IPS DF 4.7 (cell line): ENCODE measurements around the gene RNF133.

Experiments
- DNase-seq: peaks from one replicate; pipeline ENCODE4 v3.0.0-alpha.2; 2013; ENCODE audit warnings: low spot score; ENCODE audit errors: extremely low read depth

RNF133 gene, protein sequence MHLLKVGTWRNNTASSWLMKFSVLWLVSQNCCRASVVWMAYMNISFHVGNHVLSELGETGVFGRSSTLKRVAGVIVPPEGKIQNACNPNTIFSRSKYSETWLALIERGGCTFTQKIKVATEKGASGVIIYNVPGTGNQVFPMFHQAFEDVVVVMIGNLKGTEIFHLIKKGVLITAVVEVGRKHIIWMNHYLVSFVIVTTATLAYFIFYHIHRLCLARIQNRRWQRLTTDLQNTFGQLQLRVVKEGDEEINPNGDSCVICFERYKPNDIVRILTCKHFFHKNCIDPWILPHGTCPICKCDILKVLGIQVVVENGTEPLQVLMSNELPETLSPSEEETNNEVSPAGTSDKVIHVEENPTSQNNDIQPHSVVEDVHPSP

DNA sequence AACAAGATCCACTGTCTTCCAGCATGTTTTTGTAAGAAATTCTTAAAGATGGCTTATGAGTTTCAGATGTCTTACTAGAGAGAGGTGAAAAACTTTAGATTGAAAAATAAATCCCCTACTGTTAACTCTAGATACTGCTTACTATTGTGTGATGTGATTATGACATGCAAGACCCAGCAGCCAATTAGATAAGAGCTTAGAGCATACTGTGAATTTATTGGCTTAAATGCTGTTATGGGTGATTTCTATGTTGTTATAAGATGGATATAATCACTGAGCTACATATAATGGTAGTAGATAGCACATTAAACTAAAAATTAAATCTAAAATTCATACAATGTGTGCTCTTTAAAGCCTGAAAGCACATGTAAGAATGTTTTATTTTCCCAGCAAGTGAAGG, at the start of gene RNF133:
RNF133 (minus strand) TSS at position 101 of the 400 bp plus-strand sequence. CDS start 199 bp downstream, outside the sequence.
- no peak for DNase-seq

DNA sequence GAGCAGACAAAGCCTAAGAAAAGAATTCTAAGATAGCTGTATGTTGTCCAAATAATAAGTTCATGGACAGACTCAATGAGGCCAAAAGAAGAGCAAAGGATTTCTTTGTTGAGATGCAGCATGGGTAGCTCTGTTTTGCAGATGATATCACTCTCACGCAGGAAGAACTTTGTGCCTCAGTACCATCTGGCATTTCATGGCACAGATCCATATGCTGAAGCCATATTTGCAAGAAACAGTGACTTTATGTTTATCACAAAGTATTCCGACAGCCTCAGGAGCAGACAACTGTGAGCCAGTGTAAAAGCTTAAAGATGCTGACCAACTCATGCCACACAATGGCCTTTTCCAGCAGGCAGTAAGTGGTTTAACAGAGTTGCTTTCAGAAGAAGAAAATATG, 49.3 kb upstream of the RNF133 start:
- DNase-seq = no peak

DNA sequence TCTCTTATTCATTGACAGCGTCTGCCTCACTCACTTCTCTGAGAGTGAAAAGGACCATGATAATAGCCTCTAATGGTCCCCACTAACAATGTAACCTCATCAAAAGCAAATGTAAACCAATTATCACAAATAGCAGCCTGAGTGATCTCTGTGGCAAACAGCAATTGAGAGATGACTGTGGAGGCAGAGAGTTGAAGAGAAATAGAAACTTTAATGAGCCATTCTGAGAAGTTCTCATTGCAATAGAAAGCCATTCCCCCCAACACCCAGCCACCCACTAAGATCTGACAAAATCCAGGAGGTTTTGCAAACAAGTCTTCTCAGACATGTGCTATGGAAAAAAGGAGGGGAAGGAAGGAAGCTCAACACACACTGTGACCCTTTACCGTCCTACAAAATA, 48.0 kb upstream of the RNF133 start:
- no peak for DNase-seq

DNA sequence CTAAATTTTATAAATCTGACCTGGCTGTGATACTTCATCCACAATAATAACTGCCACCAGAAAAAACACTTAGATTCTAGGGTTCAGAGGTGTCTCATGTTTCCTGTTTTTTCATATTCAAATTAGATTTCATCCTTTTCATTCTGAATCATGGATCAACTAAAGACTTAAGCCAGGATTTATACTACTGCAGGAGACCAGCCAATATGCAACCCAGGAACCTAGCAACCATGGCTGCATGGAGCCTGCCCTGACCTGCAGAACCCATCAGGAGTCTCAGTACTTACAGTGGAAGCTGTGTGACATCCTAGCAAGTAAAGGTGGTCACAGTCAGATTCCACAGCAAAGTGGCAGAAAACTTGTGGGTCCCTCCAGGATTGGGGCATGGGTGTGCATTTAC, 44.3 kb upstream of the RNF133 start:
- no peak for DNase-seq

DNA sequence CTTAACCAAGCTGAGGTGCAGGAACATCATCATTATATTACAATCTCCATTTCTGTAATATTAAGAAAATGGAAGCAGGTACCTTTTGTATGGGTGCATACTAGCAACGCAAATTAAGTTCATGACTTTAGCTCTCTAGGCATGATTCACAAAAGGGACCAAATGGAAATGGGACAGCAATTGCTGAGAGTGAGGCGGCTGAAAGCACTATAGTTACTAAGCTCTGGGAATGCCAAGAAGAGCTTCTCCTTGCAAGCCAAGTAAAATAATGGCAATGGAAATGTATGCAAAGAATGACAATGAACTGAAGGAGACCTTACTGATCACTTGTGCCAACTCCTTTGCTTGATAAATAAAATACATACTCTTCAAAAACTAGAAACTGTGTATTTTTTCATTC, 40.0 kb upstream of the RNF133 start:
- no peak for DNase-seq

DNA sequence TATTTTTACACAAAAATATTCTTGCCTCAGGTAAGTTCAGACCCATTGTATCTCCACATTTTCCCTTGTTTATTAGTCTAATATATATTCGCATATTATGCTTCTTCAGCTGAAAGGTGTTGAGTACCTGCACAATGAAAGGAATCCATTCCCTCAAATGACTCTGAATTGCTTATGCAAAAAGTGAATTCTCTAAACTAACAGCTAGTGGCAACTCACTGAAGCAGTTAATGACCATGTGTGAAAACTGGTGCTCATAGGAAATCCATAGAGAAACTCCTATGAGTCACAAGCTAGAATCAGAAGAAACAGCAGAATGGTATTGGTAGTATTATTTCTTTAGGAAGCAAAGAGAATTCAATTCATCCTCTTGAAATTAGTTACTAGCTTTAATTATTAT, 37.3 kb upstream of the RNF133 start:
- no peak for DNase-seq

DNA sequence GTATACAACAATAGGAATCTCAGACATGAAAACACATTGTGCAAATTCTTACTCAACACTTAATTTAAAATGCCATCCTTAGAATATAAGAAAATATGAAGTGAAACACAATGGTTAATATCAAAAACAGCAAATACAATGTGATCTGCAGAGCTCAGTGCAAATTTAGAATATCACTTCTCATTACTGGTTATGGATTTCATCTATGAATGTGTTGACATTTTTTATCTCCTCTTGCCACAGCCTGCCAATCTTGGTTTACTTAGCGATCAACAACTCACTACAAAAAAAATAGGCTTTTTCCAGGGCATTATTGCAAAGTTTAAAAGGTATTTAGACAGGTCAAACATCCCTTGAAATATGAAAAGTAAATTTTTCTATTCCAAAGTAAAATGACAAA, 28.8 kb upstream of the RNF133 start:
- no peak for DNase-seq

DNA sequence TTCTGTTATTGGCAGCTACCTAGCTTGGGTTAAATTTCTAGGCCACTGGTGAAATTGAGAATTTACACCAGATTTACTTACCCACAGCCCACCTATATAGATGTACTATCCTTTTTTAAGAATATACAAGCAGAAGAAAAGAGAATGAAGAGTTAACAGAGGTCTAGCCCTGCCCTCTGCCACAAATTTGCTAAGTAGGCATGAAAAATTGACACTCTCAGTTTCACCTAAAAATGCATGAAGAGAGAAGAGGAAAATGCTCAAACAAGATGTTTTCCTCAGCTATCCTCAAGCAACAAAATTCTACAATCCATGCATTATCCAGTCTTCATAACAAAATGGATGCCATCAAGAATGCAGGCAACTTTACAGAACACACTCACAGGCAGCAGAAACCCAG, 28.4 kb upstream of the RNF133 start:
- DNase-seq = no peak

DNA sequence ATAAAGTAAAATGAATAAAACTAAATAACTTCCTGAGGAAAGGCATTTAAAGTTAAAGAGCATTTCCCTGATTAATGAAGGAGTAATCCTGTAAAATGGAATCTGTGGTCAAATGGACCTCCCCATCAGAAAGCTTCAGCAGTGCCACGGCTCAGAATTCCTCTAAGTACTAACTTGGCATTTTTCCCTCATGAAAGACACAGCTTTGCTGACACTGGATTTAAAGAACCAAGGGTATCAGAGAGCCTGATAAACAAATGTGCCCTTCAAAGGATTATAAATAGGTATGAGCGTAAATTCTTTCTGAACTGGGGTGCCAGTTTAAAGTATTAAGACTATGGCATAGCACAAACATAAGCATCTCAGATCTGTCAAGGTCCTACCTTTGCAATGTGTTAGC, 28.0 kb upstream of the RNF133 start:
- no peak for DNase-seq

DNA sequence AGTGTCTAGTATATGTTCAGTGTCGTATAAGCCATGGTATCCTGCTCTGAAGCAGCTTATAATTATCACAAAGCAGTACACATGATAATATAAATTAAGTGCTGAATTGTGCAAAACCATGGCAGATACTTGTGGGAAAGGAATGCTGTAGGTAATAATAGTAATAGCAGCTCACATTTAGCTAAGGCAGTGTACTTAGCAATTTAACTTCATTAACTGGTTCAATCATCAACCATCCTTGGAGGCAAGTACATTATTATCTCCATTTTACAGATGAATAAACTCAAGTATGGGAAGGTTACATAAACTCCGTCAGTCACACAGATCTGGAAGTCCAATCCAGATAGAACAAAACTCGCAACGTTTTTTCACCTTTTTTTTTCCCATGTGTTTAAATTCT, 25.4 kb upstream of the RNF133 start:
- DNase-seq = no peak

DNA sequence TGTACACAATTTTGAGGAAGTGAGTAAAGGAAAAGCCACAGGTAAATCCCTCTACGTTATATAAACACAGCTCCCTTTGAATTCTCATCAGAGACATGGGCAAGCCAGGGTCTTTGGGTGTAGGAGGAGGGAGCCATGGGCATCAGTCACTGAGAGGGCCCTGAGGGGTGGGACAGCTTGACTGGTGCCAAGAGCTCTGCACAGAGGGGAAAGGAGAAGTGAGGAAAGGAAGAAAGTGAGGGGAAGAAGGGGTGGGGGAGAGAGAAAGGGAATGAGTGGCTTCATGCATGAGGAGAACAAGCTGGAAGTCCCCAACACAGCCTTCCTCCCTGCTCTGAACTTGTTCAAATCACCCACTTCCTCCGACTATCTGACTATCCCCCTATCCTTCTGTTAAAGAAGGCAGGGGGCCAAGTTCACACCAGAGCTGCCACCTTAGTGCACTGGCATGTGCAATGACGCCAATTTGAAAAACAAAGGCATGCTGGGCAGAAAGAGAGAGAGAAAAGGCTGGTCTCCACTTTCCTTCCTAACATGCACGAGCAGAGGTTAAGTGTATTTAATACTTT, 20.2 kb upstream of the RNF133 start:
- no peak for DNase-seq

DNA sequence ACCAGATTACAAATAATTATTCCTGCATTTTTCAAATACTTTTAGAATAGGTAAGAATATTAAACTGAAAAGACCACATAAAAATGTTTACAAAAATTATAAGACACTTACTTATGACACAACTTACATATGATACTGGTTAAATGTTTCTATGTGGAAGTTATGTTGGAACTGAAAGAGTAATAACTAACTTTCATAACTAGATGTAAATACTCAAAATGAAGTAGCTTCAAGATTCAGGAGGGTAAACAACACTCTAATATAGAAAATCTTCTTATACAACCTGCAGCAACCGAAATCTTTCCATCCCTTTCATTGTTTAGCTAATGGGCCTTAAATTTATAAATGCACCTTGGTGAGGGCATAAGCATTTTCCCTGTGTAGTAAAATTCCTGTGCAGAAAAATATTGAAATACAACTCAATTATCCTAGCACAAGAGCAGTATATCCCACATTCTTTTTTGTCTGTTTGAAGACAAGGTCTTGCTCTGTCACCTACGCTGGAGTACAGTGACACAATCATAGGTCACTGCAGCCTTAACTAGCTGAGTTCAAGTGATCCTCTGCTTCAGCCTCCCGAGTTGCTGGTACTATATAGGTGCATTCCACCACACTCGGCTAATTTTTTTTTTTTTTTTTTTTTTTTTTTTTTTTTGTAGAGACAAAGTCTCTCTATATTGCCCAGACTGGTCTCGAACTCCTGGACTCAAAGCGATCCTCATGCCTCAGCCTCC, 18.6 kb upstream of the RNF133 start:
- DNase-seq = no peak

DNA sequence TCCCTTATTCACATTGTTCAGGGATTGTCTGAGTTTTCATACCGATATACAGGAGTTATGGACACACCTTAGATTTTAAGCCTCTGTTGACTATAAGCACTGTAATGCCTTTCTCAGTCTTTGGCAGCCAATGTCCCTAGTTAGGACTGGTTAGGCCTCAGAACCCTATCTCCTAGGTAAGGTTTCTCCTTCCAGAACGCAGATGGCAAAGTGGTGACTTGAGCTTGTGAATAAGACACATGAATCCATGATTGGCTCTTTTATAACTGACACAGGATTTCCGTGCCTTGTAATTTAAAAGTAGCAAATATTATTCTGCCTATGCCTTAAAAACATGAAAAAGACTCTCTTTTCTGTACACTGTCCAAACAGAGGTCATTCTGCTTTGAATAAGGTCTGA, 16.3 kb upstream of the RNF133 start:
- no peak for DNase-seq

DNA sequence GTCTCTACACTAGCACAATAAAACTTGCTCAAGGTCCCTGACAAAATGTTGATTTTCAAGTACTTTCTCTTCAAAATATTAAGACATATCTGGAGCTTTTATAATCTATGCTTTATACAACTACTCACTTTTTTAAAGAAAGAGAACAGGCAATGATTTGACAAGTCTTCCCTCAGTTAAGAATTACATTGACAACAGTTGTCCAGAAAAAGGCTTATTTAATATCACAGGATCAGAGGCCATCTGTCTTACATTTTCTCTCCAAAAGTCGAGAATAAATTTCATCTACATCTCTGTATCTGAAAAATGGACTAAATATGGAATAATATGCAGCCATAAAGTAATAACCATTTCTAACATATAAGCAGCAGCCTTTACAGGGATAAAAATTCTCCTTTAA, 12.0 kb upstream of the RNF133 start:
- DNase-seq = no peak

DNA sequence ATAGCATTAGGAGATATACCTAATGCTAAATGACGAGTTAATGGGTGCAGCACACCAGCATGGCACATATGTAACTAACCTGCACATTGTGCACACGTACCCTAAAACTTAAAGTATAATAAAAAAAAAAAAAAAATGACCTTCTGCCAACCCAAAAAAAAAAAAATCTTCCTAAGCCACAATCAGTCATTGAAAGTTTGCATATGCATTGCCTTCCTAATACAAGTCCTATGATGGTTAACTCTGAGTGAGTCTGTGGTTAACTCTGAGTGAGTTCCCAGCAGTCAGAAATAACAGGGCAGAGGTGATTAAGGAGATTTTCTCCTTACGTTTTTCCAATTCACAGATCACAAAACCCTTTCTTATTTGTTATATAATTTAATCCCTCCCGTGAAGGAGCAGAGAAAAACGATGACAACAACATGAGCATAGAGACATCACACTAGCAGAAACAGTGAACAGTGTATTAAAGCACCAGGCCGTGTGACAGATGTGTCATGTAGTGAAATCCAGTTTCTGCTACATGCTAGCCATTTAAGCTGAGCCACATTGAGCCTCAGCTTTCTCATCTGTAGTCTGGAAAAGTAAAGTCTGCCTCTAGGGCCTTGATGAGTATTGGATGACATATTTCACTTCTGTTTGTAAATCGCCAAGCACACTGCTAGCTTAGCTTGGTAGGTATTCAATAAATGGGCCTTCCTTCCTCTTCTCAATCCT, 11.2 kb upstream of the RNF133 start:
- DNase-seq = no peak

DNA sequence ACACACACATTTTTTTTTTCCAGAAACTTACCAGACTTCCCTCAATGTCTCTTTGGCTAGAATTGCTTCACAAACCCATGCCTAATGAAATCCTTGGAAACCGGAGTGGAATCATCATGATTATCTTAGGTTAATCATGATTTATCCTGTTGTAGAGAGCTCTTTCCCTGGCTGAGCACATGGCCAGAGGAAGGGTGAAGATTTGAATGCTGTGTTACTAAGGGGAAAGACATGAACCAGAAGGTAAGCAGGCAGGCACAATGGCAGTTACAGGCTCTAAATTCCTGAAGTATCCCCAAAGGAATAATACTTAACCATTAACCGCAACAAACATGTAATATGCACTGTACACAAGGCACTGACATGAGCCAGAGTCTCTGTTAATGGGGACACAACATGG, 7.9 kb upstream of the RNF133 start:
- no peak for DNase-seq

DNA sequence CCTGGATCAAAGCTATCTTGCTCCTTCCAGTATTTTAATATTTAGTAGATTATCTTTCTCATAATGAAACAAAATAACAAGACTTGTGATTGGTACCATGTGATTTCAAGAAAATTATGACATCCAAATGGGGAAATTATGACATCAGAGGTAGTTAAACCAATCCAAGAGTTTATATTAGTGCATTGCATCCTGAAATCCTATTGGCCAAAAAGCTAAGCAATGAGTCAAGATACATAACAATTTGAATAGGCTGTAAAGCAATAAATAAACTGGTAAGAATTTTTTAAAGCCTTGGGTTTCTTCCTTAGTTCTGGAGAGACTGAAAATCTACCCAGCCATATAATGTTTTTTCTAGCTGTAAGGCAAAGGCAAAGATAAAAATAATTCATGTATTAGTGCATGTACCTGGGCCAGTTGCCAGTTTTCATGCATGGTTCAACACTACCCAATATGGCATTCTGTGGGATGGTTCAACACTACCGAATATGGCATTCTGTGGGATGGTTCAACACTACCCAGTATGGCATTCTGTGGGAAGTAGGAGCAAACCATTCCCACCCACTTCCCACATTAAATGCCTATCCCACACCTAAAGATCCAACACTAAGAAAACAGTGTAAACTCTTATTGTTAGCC, 4.1 kb upstream of the RNF133 start, which contains the start of gene RNF148:
RNF148 (minus strand) TSS at position 51 of the 639 bp plus-strand sequence. CDS start 172 bp downstream, outside the sequence.
- no peak for DNase-seq

DNA sequence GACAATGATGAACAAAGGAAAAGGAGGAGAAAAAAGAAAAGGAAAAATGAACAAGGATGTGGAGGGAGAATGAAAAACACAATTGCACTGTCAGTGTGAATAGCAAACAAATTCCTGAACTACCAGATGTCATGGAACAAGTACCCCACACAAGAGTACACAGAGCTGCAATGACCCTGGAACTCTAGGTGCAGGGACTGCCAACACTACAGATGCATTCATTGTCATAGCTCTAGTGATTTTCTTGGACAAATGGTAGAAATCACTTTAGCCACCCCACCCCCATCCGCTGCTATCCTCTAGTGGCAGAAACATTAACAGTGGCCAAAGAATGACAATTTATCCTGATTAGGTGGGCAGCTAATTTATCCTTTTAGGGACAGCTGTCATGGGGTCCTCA, 3.1 kb downstream of the RNF133 start:
- no peak for DNase-seq

DNA sequence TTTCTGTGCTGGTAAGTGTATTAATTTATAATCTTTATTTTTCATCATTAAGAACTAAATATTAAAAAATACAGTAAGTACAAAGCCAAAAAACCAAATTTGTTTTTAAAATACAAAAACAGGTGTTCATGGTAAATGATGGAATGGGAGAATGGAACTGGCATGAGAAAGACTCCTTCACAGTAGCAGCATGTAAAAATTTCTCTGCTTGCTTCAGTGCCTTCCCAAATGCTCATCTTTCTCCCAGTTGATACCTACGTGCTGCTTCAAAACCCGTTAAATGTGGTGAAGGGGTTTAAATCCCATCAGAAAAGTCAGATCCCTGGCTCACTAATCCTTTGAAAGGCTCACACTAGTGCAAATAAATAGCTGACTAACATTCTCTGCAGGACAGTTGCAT, 4.2 kb downstream of the RNF133 start:
- no peak for DNase-seq

DNA sequence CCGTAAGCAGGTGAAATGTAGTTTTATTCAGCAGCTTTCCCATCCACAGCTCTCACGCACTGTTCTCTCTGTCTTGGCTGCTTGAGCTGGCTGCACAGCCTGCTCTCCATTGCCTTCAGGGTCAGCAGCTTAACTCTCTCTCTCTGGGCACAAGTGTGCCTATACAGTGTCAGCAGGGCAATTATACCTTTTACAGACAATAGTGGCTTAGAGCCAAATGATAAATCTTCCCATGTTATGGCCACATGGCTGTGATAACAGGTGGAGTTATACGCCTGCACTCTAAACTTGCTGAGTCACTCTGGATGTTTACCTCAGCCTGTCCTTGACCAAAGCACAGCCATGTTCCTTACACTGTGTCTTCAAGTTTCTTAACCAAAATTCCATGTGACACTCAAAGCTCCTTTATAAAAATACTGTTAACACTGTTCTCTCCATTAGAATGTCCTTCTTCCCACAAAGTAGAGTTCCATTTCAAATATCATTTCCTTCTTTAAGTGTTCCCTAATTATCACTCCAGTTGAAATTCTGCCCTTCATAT, 6.1 kb downstream of the RNF133 start:
- no peak for DNase-seq

DNA sequence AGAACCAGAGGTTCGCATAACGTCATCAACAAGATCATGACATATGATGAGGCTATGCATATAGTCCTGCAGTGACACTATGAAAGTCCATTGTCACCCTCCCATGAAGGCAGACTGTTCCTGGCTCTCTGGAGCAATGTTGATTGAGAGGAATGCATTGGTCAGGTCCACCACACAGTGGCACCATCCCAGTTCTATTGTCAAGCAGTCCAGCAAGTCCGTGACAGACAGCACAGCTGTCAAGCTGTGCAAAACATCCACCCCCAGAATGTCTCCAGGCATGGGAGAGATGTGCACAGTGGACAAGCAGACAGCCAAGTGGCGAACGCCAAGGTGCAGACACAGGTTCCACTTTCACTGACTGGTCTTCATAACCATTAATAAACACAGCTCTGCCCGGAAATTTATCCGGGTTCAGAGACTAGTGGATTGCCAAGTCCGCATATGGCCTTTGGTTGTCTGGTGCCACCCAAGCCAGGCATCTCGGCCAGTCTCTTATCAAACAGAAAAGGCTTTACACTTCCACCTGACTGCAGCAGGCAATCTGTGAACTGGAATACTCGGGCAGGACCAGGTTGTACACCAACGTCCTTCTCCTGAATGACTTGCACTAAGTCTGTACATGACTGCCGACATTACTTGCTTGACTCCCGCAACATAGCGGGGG, 7.2 kb downstream of the RNF133 start:
- DNase-seq = no peak
